Prostate gland (tissue), 2 donors: ENCODE results near the gene POTEJ. TPM values are rescaled to one million over a fixed set of nuclear protein-coding genes. Genes with fewer than 3 reads are reported as not detected.
"Not testable (repeated sequence)": the region's sequence is repeated elsewhere in the genome, so short reads cannot be mapped to it uniquely, and the experiment has no call there.

Experiments
- DNase-seq: peaks from one replicate; pipeline ENCODE4 v3.0.0-alpha.2; 2019; ENCODE audit warnings: low spot score
- H3K27ac ChIP-seq, 2 donors: fragments of 200-600 bp; sonication (generic); 2 replicates each; pipeline ENCODE4 v1.5.1; 2017 to 2019
- H3K27me3 ChIP-seq: fragments of 200-600 bp; sonication (generic); replicated peaks from 2 replicates; pipeline ENCODE4 v1.5.1; 2019; ENCODE audit not compliant: insufficient read depth
- H3K36me3 ChIP-seq, 2 donors: fragments of 200-600 bp; sonication (generic); 1 replicate in 1 of 2; 2 replicates in 1 of 2; pipeline versions ENCODE4 v1.5.1 to v1.8.1; 2017 to 2019
- H3K4me1 ChIP-seq: fragments of 200-600 bp; sonication (generic); replicated peaks from 2 replicates; pipeline ENCODE4 v1.5.1; 2019
- H3K4me3 ChIP-seq, 2 donors: fragments of 200-600 bp; sonication (generic); 2 replicates each; pipeline ENCODE4 v1.5.1; 2017 to 2019
- H3K9me3 ChIP-seq: fragments of 200-600 bp; sonication (generic); 2 replicates; pipeline ENCODE4 v1.5.1; 2017
- WGBS: methylation state at CpG from one replicate; pipeline ENCODE4 v1.1.5; 2018; 5-methylcytosine and 5-hydroxymethylcytosine counted together
- intact Hi-C: fragments of 100-400 bp; cut with DNase I; formaldehyde crosslinking; loops from one replicate; pipeline ENCODE4 v1.14.2; 2022
- total RNA-seq, 2 donors: library from RNA; depleted of rRNA; stranded (reverse); fragments of >200 nt; gene quantifications; one replicate each; pipeline ENCODE4 v1.1.0, GENCODE V29; 2016

The POTEJ gene
- total RNA-seq, 2 donors from 2014 or later, result 8.5 to 16.7 TPM

- H3K4me1 ChIP-seq, DNase-seq, intact Hi-C loops, H3K36me3 ChIP-seq, H3K4me3 ChIP-seq, H3K27ac ChIP-seq, H3K9me3 ChIP-seq, H3K27me3 ChIP-seq: not testable (repeated sequence)
- WGBS, result 21% methylated on average over 5 of the region's 8 CpGs
These were observed 20.9 kb upstream of the POTEJ start for GRCh38 chr2:130590170-130590841.

- H3K27me3 ChIP-seq, intact Hi-C loops, H3K4me3 ChIP-seq, H3K9me3 ChIP-seq, H3K36me3 ChIP-seq, H3K4me1 ChIP-seq, DNase-seq, H3K27ac ChIP-seq: not testable (repeated sequence)
- WGBS, result 15% methylated on average over 7 of the region's 7 CpGs
These were observed 20.3 kb upstream of the POTEJ start for GRCh38 chr2:130590842-130591359.

GRCh38 chr2:130592791-130593414 lies 18.3 kb upstream of the POTEJ start:
- H3K4me3 ChIP-seq, H3K4me1 ChIP-seq, intact Hi-C loops, H3K36me3 ChIP-seq, H3K9me3 ChIP-seq, DNase-seq, H3K27me3 ChIP-seq: not testable (repeated sequence)
- H3K27ac ChIP-seq, result peak overlapping the region in 1 of 2 donors; percentile 68
- WGBS, result 20% methylated on average over 7 of the region's 40 CpGs

DNA sequence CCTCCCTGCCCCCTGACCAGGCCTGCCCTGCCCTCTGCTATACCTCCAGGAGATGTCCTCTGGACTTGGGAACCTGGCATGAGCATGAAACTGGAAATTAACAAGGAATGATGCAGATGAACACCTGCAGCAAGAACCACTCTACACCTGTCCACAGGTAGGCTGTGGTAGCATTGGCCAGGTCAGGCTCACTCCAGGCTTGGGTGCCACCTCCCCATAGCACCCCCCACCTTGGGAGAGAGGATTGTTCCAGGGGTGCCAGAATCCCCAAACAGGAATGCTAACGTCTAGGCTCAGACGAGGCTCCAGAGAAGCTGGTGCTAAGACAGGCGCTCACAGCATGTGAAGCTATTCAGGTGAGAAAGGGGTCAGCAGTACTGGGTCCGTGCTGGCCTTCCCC lies 17.2 kb upstream of the POTEJ start:
- 100% methylated on average over 1 of the region's 4 CpGs for WGBS
- intact Hi-C loops, DNase-seq: not testable (repeated sequence)

GRCh38 chr2:130596757-130597156 lies 14.5 kb upstream of the POTEJ start:
- DNase-seq, H3K9me3 ChIP-seq, intact Hi-C loops, H3K27ac ChIP-seq, H3K4me1 ChIP-seq, H3K4me3 ChIP-seq, H3K27me3 ChIP-seq, H3K36me3 ChIP-seq: not testable (repeated sequence)
- WGBS, result 100% methylated on average over 2 of the region's 6 CpGs

More for the DNA sequence above, 17.2 kb upstream of the POTEJ start:
- H3K27ac ChIP-seq, H3K36me3 ChIP-seq, H3K4me1 ChIP-seq, H3K4me3 ChIP-seq, H3K9me3 ChIP-seq, H3K27me3 ChIP-seq: not testable (repeated sequence)

GRCh38 chr2:130597994-130598393 lies 13.2 kb upstream of the POTEJ start:
- H3K4me3 ChIP-seq, H3K36me3 ChIP-seq, H3K4me1 ChIP-seq, H3K9me3 ChIP-seq, DNase-seq, H3K27me3 ChIP-seq, H3K27ac ChIP-seq, intact Hi-C loops: not testable (repeated sequence)
- WGBS, result no CpG with 5 or more reads among the region's 22 CpGs

DNA sequence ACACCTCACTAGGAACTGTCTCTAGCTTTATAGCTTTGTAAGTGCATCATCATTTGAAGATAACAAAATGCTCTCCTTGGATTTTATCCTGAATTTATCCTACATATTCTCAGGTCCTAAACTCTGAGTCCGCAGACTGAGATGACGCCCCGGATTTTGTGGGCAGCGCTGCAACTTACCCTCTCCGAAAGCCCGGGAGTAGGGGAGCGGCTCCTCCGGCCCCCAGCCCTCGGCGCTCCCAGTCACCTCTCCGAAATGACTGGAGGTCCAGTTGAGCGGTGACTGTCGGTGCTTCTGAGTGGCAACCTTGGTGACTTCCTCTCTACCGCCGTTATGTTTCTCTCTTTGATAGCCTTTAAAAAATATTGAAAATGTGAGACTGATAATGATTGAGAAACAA lies 12.8 kb upstream of the POTEJ start:
- DNase-seq, H3K27ac ChIP-seq, H3K4me1 ChIP-seq, intact Hi-C loops, H3K9me3 ChIP-seq, H3K27me3 ChIP-seq, H3K4me3 ChIP-seq, H3K36me3 ChIP-seq: not testable (repeated sequence)
- 44% methylated on average over 14 of the region's 15 CpGs for WGBS

DNA sequence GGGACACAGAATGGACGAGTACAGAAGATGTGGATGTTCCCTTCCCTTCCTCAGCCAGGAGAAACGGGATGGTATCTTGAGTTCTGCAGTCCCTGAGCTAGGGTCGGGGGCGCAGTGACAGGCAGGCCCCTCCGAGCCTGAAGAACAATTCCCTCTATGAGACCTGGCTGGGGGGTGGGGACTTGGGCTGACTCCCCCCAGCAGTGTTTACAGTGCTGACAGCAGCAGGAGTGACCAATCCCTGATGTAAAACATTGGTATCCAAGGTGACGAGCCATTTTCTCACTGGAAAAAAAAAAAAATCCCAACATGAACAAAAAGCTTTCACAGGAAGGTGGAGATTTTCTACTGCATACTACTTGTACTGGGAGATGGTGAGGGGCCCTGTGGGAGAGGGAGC lies 11.8 kb upstream of the POTEJ start, which contains the start of gene CFC1:
CFC1 (minus strand) TSS at position 183 of the 400 bp plus-strand sequence. CDS start 288 bp downstream, outside the sequence.
- H3K4me1 ChIP-seq, H3K9me3 ChIP-seq, DNase-seq, H3K27me3 ChIP-seq, H3K36me3 ChIP-seq, intact Hi-C loops, H3K27ac ChIP-seq, H3K4me3 ChIP-seq: not testable (repeated sequence)
- WGBS, result no CpG with 5 or more reads among the region's 6 CpGs

GRCh38 chr2:130599926-130600325 lies 11.3 kb upstream of the POTEJ start:
- H3K4me1 ChIP-seq, intact Hi-C loops, H3K4me3 ChIP-seq, H3K36me3 ChIP-seq, H3K27me3 ChIP-seq, H3K27ac ChIP-seq, H3K9me3 ChIP-seq, DNase-seq: not testable (repeated sequence)
- 80% methylated on average over 8 of the region's 9 CpGs for WGBS

GRCh38 chr2:130601648-130602302 lies 9.5 kb upstream of the POTEJ start:
- not testable (repeated sequence) for H3K36me3 ChIP-seq

DNA sequence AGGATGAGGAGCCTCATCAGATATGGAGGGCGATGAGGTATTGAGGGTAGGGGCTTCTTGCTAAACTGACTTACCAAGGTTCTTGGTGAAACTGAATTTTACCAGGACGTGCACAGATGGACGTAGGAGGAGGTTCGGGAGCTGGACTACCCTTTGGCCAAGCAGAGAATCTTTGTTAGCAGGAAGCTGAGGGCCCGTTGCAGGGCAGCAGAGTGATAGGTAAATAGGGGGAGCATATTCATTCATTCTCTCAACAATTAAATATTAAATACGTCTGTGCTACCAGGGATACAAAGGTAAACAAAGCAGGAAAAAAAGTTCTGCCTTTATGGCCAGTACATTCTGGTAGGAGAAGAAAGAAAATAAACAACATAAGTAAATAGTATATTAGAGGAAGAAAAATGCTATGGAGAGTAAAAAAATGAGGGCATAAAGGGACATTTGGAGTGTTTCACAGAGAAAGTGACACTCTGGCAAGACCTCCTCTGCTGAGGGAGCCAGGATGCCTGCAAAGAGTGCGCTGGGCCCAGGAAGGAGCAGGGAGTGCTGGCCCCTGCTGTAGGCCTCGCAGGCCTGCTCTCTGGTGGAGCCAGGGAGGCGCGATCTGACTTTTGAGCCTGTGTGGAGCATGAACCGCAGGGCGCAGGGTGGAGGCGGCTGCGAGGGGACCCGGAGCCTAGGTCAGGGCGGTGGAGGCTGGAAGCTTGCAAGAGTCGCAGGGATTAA lies 2.8 kb upstream of the POTEJ start:
- DNase-seq, H3K27me3 ChIP-seq, H3K9me3 ChIP-seq, H3K27ac ChIP-seq, H3K4me1 ChIP-seq, H3K36me3 ChIP-seq, intact Hi-C loops, H3K4me3 ChIP-seq: not testable (repeated sequence)
- no CpG with 5 or more reads among the region's 17 CpGs for WGBS

More at GRCh38 chr2:130601648-130602302, 9.5 kb upstream of the POTEJ start:
- peak overlapping the region in 1 of 2 donors; percentile 49 for H3K27ac ChIP-seq
- intact Hi-C loops, H3K27me3 ChIP-seq, H3K4me3 ChIP-seq, H3K4me1 ChIP-seq, H3K9me3 ChIP-seq, DNase-seq: not testable (repeated sequence)
- WGBS, result 39% methylated on average over 6 of the region's 15 CpGs
